HCT116 (cell line): ENCODE measurements around the gene TMEM132D. TPM values are rescaled to one million over a fixed set of nuclear protein-coding genes. Genes with fewer than 3 reads are reported as not detected.

Source experiments
- ATAC-seq: fragments of 200-7000 bp; cut with Tn5 transposase; 2 replicates; pipeline ENCODE4 v1.9.1; 2020; ENCODE audit warnings: mild to moderate bottlenecking, moderate library complexity
- BruUV-seq: library from RNA; stranded (reverse); fragments of 400-500 nt; replicated peaks from 2 replicates; lab custom pipeline; 2021; lab: Mats Ljungman, UMichigan
- CTCF ChIA-PET: fragments of 300-600 bp; sonication (Branson Sonifier 250); formaldehyde crosslinking; loops from one replicate; lab custom pipeline; 2021; ENCODE audit warnings: antibody characterized with exemption; lab: Charles Lee
- POLR2A ChIA-PET: fragments of 300-600, 350-600 bp; sonication (Branson Sonifier 250); formaldehyde crosslinking; loops from one replicate; lab custom pipeline; 2021; ENCODE audit warnings: antibody characterized with exemption; lab: Charles Lee
- RAD21 ChIA-PET, 2 experiments: fragments of 300-600 bp; sonication (Branson Sonifier 250); formaldehyde crosslinking; loops; one replicate each; lab custom pipeline; 2023; ENCODE audit warnings: low total read pairs in 2 of 2; ENCODE audit not compliant: uncharacterized antibody in 2 of 2, unreplicated experiment in 2 of 2, low non-redundant PET in 1 of 2; lab: Charles Lee
- DNase-seq: peaks from one replicate; pipeline ENCODE4 v3.0.0-alpha.2; 2010; ENCODE audit warnings: low read depth, low spot score
- H2AFZ ChIP-seq: fragments of 200-600 bp; shearing (Covaris generic), sonication (generic); 2 replicates; pipeline ENCODE4 v1.6.1; 2017; ENCODE audit warnings: low read depth, mixed run types, mixed read lengths, antibody characterized with exemption, low read length; ENCODE audit not compliant: poor library complexity, severe bottlenecking
- H3K27ac ChIP-seq: 2 replicates; pipeline ENCODE4 v1.5.1; 2012; ENCODE audit warnings: low read depth, low read length
- H3K27me3 ChIP-seq: fragments of 200-600 bp; sonication (generic); 2 replicates; pipeline ENCODE4 v1.6.1; 2016; ENCODE audit warnings: mixed run types, low read length, mixed read lengths; ENCODE audit not compliant: insufficient read depth
- H3K36me3 ChIP-seq, 2 experiments: fragments of 200-500 bp in 1 of 2; fragments of 200-600 bp in 1 of 2; sonication (Bioruptor generic) in 1 of 2; sonication (generic) in 1 of 2; 2 replicates each; pipeline versions ENCODE4 v1.5.1 to v1.6.1; 2014 to 2016; ENCODE audit warnings: low read length in 2 of 2, inconsistent platforms in 1 of 2, mixed read lengths in 1 of 2, mixed run types in 1 of 2; ENCODE audit not compliant: insufficient read depth in 2 of 2, control insufficient read depth in 1 of 2
- H3K4me1 ChIP-seq, 2 experiments: fragments of 200-600 bp in 1 of 2; sonication (generic) in 1 of 2; 2 replicates each; pipeline versions ENCODE4 v1.5.1 to v1.6.1; 2012 to 2017; ENCODE audit warnings: low read length in 2 of 2, inconsistent platforms in 1 of 2, mild to moderate bottlenecking in 1 of 2, mixed read lengths in 1 of 2, mixed run types in 1 of 2, moderate library complexity in 1 of 2; ENCODE audit not compliant: insufficient read depth in 2 of 2, control insufficient read depth in 1 of 2
- H3K4me2 ChIP-seq: fragments of 200-600 bp; sonication (generic); 2 replicates; pipeline ENCODE4 v1.6.1; 2017; ENCODE audit warnings: mixed run types, low read length, mixed read lengths
- H3K4me3 ChIP-seq, 2 experiments: fragments of 200-600 bp in 1 of 2; sonication (generic) in 1 of 2; replicated peaks in 1 of 2; 2 replicates each; pipeline ENCODE4 v1.5.1; 2011 to 2016; ENCODE audit warnings: low read length in 2 of 2, control low read depth in 1 of 2, low read depth in 1 of 2, mild to moderate bottlenecking in 1 of 2, mixed read lengths in 1 of 2, mixed run types in 1 of 2
- H3K79me2 ChIP-seq: fragments of 200-600 bp; sonication (generic); 2 replicates; pipeline ENCODE4 v1.6.1; 2017; ENCODE audit warnings: mild to moderate bottlenecking, mixed run types, low read length, moderate library complexity, mixed read lengths; ENCODE audit not compliant: insufficient read depth
- H3K9ac ChIP-seq: fragments of 200-600 bp; sonication (generic); 2 replicates; pipeline ENCODE4 v1.6.1; 2016; ENCODE audit warnings: low read length, mixed read lengths
- H3K9me2 ChIP-seq: fragments of 200-600 bp; sonication (generic), shearing (Covaris generic); 2 replicates; pipeline ENCODE4 v1.6.1; 2017; ENCODE audit warnings: mixed run types, mild to moderate bottlenecking, moderate library complexity; ENCODE audit not compliant: insufficient read depth
- H3K9me3 ChIP-seq, 2 experiments: fragments of 200-500 bp in 1 of 2; fragments of 200-600 bp in 1 of 2; sonication (Bioruptor generic) in 1 of 2; sonication (generic) in 1 of 2; 2 replicates each; pipeline ENCODE4 v1.6.1; 2014 to 2017; ENCODE audit warnings: low read length in 2 of 2, mixed read lengths in 2 of 2, inconsistent platforms in 1 of 2, low read depth in 1 of 2, mild to moderate bottlenecking in 1 of 2, mixed run types in 1 of 2, moderate library complexity in 1 of 2; ENCODE audit not compliant: control insufficient read depth in 1 of 2, insufficient read depth in 1 of 2
- H4K20me1 ChIP-seq: fragments of 200-600 bp; sonication (generic), shearing (Covaris generic); 2 replicates; pipeline ENCODE4 v1.6.1; 2017; ENCODE audit warnings: mixed run types, mild to moderate bottlenecking, moderate library complexity; ENCODE audit not compliant: insufficient read depth
- CEBPB ChIP-seq: IDR thresholded peaks from 2 replicates; pipeline ENCODE4 v1.6.1; 2012; ENCODE audit warnings: low read depth
- CTCF ChIP-seq, 3 experiments: fragments of 200-600 bp in 1 of 3; sonication (generic) in 1 of 3; IDR thresholded peaks in 2 of 3; conservative IDR thresholded peaks in 1 of 3; 2 replicates each; pipeline ENCODE4 v1.5.1; 2012 to 2017; ENCODE audit warnings: low read depth in 2 of 3, low read length in 2 of 3, antibody characterized with exemption in 1 of 3, borderline replicate concordance in 1 of 3, control low read depth in 1 of 3, mild to moderate bottlenecking in 1 of 3, mixed read lengths in 1 of 3, mixed run types in 1 of 3, moderate library complexity in 1 of 3; ENCODE audit not compliant: insufficient read depth in 1 of 3
- EGR1 ChIP-seq: IDR thresholded peaks from 2 replicates; pipeline ENCODE4 v1.6.1; 2012; ENCODE audit warnings: low read depth
- MAX ChIP-seq: IDR thresholded peaks from 2 replicates; pipeline ENCODE4 v1.6.1; 2012
- RAD21 ChIP-seq: IDR thresholded peaks from 2 replicates; pipeline ENCODE4 v1.6.1; 2012; ENCODE audit warnings: low read depth, mild to moderate bottlenecking
- REST ChIP-seq: IDR thresholded peaks from 2 replicates; pipeline ENCODE4 v1.6.1; 2012; ENCODE audit warnings: low read depth
- SP1 ChIP-seq: IDR thresholded peaks from 2 replicates; pipeline ENCODE4 v1.6.1; 2012; ENCODE audit warnings: low read depth
- TCF7L2 ChIP-seq: IDR thresholded peaks from 2 replicates; pipeline ENCODE4 v1.7.0; 2011; ENCODE audit warnings: borderline replicate concordance, inconsistent platforms; ENCODE audit not compliant: insufficient read depth, insufficient read length; ENCODE audit errors: extremely low read depth
- ZFX ChIP-seq: fragments of 450-650 bp; IDR thresholded peaks from 2 replicates; pipeline ENCODE4 v1.6.1; 2017
- intact Hi-C: fragments of 100-400 bp; cut with micrococcal nuclease; formaldehyde crosslinking; loops from 2 replicates; pipeline ENCODE4 v1.10.0; 2022
- total RNA-seq: library from RNA; stranded (reverse); gene quantifications from one replicate; pipeline ENCODE4 v1.2.1, GENCODE V29; 2021; ENCODE audit not compliant: unreplicated experiment

The TMEM132D gene
- total RNA-seq, 1 experiment from 2014 or later = not detected

GRCh38 chr12:129911428-129912049 lies 7.7 kb upstream of the TMEM132D start:
- no peaks in the 10 kb centered on the region for H3K36me3 ChIP-seq
- no peak overlapping the region for H3K4me2 ChIP-seq
- no peaks in the 10 kb centered on the region for H3K79me2 ChIP-seq
- CTCF ChIA-PET = no interaction called here
- H3K9me2 ChIP-seq = no peaks in the 10 kb centered on the region
- no peaks in the 10 kb centered on the region for H4K20me1 ChIP-seq
- H3K9ac ChIP-seq = no peak overlapping the region
- H3K27me3 ChIP-seq = no peaks in the 10 kb centered on the region
- POLR2A ChIA-PET = no interaction called here
- RAD21 ChIA-PET = no interaction called here
- H3K4me1 ChIP-seq = no peaks in the 10 kb centered on the region
- no peak overlapping the region for H3K27ac ChIP-seq
- BruUV-seq = no TSS peak
- intact Hi-C loops = no loop called here
- DNase-seq (no peak), ATAC-seq (no peak)
- H3K9me3 ChIP-seq = peaks cover 4 to 16% of the 10 kb centered on the region in 2 experiments; a peak in 2 of 4 replicates
- H2AFZ ChIP-seq = no peak overlapping the region
- no peak overlapping the region for H3K4me3 ChIP-seq
- TF ChIP-seq EGR1 (no peak), CEBPB (no peak), RAD21 (peak; percentile 38), SP1 (no peak), REST (no peak), ZFX (no peak), CTCF (IDR thresholded peaks at IDR 0.05 in 2 of 3, conservative IDR thresholded peaks at IDR 0.05 in 1 of 3; ENCODE audit: borderline replicate concordance in 1 of 3, insufficient read depth in 1 of 3, low read depth in 2 of 3, low read length in 2 of 3) (peak in 2 of 3 experiments; percentile 19 to 36; a peak in 3 of 6 replicates), MAX (no peak), TCF7L2 (no peak)
- TF ChIP-seq, all 23 proteins: peak for 2
